Left ventricle myocardium inferior (tissue), 1 donor: ENCODE measurements around the gene ZNF358. TPM values are rescaled to one million over a fixed set of nuclear protein-coding genes. Genes with fewer than 3 reads are reported as not detected.
A peak's percentile ranks its signal among the peaks of the same experiment; 100 is the strongest.

Experiments
- DNase-seq: peaks from one replicate; pipeline ENCODE4 v3.0.0-alpha.2; 2020
- H3K27ac ChIP-seq: fragments of 200-600 bp; replicated peaks from 2 replicates; pipeline ENCODE4 v1.8.0; 2021
- H3K27me3 ChIP-seq: fragments of 200-600 bp; 2 replicates; pipeline ENCODE4 v1.8.0; 2021; ENCODE audit warnings: low read depth
- H3K36me3 ChIP-seq: fragments of 200-600 bp; 2 replicates; pipeline ENCODE4 v1.8.0; 2021
- H3K4me1 ChIP-seq: fragments of 200-600 bp; 2 replicates; pipeline ENCODE4 v1.8.0; 2021
- H3K4me3 ChIP-seq: fragments of 200-600 bp; 2 replicates; pipeline ENCODE4 v1.8.0; 2021; ENCODE audit warnings: mild to moderate bottlenecking, moderate library complexity
- H3K9me3 ChIP-seq: fragments of 200-600 bp; replicated peaks from 2 replicates; pipeline ENCODE4 v1.8.0; 2021
- CTCF ChIP-seq: fragments of 200-600 bp; IDR thresholded peaks from 2 replicates; pipeline ENCODE4 v1.8.0; 2021; ENCODE audit warnings: antibody characterized with exemption, mild to moderate bottlenecking, borderline replicate concordance
- intact Hi-C: fragments of 100-400 bp; cut with micrococcal nuclease; formaldehyde crosslinking; loops from one replicate; pipeline ENCODE4 v1.11.0; 2022
- total RNA-seq: library from RNA; stranded (reverse); fragmentation: NEBNext Ultra II Directional; extraction: Animal tissue kit (Norgen Biotek cat#: 25700); gene quantifications from one replicate; pipeline ENCODE4 v1.2.1, GENCODE V29; 2021
- donor health status: DM: no; HTN: yes; CAD: no; lungs with severe emphysema.

The ZNF358 gene
- total RNA-seq, 1 donor from 2014 or later = 88.5 TPM

GRCh38 chr19:7528192-7528519 is 12.3 kb downstream of the ZNF358 start:
- Histone ChIP-seq H3K9me3 (no peaks in the 10 kb centered on the region), H3K27ac (no peak overlapping the region), H3K36me3 (peaks cover 69% of the 10 kb centered on the region), H3K27me3 (no peaks in the 10 kb centered on the region), H3K4me1 (peaks cover 20% of the 10 kb centered on the region), H3K4me3 (no peak overlapping the region)
- intact Hi-C loops = no loop called here
- DNase-seq = no peak
- no peak for TF ChIP-seq CTCF

GRCh38 chr19:7528522-7529245 is 12.8 kb downstream of the ZNF358 start:
- intact Hi-C loops = no loop called here
- Histone ChIP-seq H3K27me3 (no peaks in the 10 kb centered on the region), H3K4me3 (no peak overlapping the region), H3K27ac (no peak overlapping the region), H3K36me3 (peaks cover 69% of the 10 kb centered on the region), H3K4me1 (peaks cover 20% of the 10 kb centered on the region), H3K9me3 (no peaks in the 10 kb centered on the region)
- no peak for DNase-seq
- no peak for TF ChIP-seq CTCF

GRCh38 chr19:7529246-7529600 is 13.3 kb downstream of the ZNF358 start:
- Histone ChIP-seq H3K27me3 (no peaks in the 10 kb centered on the region), H3K4me3 (no peak overlapping the region), H3K9me3 (no peaks in the 10 kb centered on the region), H3K27ac (no peak overlapping the region), H3K4me1 (peaks cover 19% of the 10 kb centered on the region), H3K36me3 (peaks cover 69% of the 10 kb centered on the region)
- DNase-seq = no peak
- intact Hi-C loops = no loop called here
- no peak for TF ChIP-seq CTCF

- intact Hi-C loops = no loop called here
- peaks cover 67% of the 10 kb centered on the region for H3K36me3 ChIP-seq
- no peaks in the 10 kb centered on the region for H3K27me3 ChIP-seq
- no peak overlapping the region for H3K4me3 ChIP-seq
- no peak for TF ChIP-seq CTCF
- H3K4me1 ChIP-seq = peaks cover 19% of the 10 kb centered on the region
- H3K27ac ChIP-seq = no peak overlapping the region
- DNase-seq = no peak
- H3K9me3 ChIP-seq = no peaks in the 10 kb centered on the region
Measured at GRCh38 chr19:7529610-7530490, 13.9 kb downstream of the ZNF358 start.

GRCh38 chr19:7533281-7533885 is 17.5 kb downstream of the ZNF358 start:
- Histone ChIP-seq H3K4me3 (peak overlapping the region; percentile 95), H3K27me3 (no peaks in the 10 kb centered on the region), H3K27ac (peak overlapping the region; percentile 93), H3K4me1 (peaks cover 38% of the 10 kb centered on the region), H3K36me3 (peaks cover 51% of the 10 kb centered on the region), H3K9me3 (no peaks in the 10 kb centered on the region)
- peak; percentile 76 for DNase-seq
- intact Hi-C loops = no loop called here
- TF ChIP-seq CTCF = no peak
